Measurements from ENCODE around the gene SLC13A5.
"Not testable (repeated sequence)": the region's sequence is repeated elsewhere in the genome, so short reads cannot be mapped to it uniquely, and the experiment has no call there.

The SLC13A5 gene

GRCh38 chr17:6683081-6683684, 30.0 kb downstream of the SLC13A5 start:
- DNase-seq: no peak

GRCh38 chr17:6682339-6682738, 30.8 kb downstream of the SLC13A5 start:
- DNase-seq: no peak

- DNase-seq: no peak
These were observed 31.5 kb downstream of the SLC13A5 start for GRCh38 chr17:6681671-6682070.

GRCh38 chr17:6681176-6681575, 32.0 kb downstream of the SLC13A5 start:
- no peak for DNase-seq

GRCh38 chr17:6679241-6679640, 33.9 kb downstream of the SLC13A5 start:
- DNase-seq: no peak

GRCh38 chr17:6677946-6678345, 35.2 kb downstream of the SLC13A5 start:
- DNase-seq: no peak

- peak in 1 of 2 experiments; percentile 17 for DNase-seq
These were observed 35.9 kb downstream of the SLC13A5 start for GRCh38 chr17:6677158-6677831.

- DNase-seq: no peak
These were observed 36.4 kb downstream of the SLC13A5 start for GRCh38 chr17:6676802-6677157.

GRCh38 chr17:6675201-6675825, 37.9 kb downstream of the SLC13A5 start:
- DNase-seq: no peak

GRCh38 chr17:6674586-6674985, 38.6 kb downstream of the SLC13A5 start:
- no peak for DNase-seq

- no peak for DNase-seq
These were observed 41.7 kb downstream of the SLC13A5 start for GRCh38 chr17:6671431-6671830.

- no peak for DNase-seq
These were observed 42.2 kb downstream of the SLC13A5 start for GRCh38 chr17:6670999-6671398.

GRCh38 chr17:6670571-6670970, 42.6 kb downstream of the SLC13A5 start:
- DNase-seq: no peak

- no peak for DNase-seq
These were observed 43.5 kb downstream of the SLC13A5 start for GRCh38 chr17:6669479-6670212.

- DNase-seq: no peak
These were observed 44.3 kb downstream of the SLC13A5 start for GRCh38 chr17:6668727-6669425.

- DNase-seq: no peak
These were observed 45.0 kb downstream of the SLC13A5 start for GRCh38 chr17:6668219-6668618.

GRCh38 chr17:6667516-6667915, 45.7 kb downstream of the SLC13A5 start:
- DNase-seq: no peak

- no peak for DNase-seq
These were observed 46.6 kb downstream of the SLC13A5 start for GRCh38 chr17:6666557-6666956.

GRCh38 chr17:6666077-6666521, 47.1 kb downstream of the SLC13A5 start:
- DNase-seq: peak; percentile 54 to 58

- DNase-seq: not testable (repeated sequence)
These were observed 50.0 kb downstream of the SLC13A5 start for GRCh38 chr17:6663200-6663599.

- DNase-seq: no peak
These were observed 51.7 kb downstream of the SLC13A5 start for GRCh38 chr17:6661464-6661848.

- no peak for DNase-seq
These were observed 52.2 kb downstream of the SLC13A5 start for GRCh38 chr17:6660805-6661463.
